Measurements from ENCODE around the gene WASF2.

WASF2 gene

DNA sequence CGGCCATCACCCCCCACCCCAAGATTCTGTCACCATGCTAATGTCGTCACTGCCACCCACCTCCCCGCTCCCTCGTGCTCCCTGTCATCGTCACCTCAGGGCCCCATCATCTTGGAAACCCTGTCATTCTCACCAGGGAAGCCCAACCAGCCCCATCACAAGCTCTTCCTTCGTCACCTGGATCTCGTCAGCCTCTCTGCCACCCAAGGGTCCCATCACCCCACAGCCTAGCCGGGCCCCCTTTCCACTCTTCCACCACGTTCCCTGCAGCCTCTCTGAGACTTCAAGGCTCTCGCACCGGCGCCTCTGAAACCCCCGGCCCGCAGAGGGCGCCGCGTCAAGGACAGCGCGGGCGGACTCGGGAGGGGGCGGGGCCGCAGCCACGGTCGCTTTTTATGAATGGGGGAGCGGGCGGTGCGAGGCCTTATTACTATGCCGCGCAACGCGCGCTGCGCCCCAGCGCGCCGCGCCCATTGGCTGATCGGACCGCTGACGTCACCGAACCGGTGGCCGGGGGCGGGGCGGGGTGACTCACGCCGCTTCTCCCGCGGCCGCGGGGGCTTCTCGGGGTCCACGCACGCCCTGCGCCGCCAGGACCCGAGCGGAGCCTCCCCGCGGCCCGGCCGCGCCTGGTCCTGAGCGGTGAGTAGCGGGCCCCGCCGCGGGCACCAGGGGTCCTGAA lies 97.7 kb downstream of the WASF2 start, which contains the start of gene GPR3:
Gene GPR3 (plus strand): TSS at position 527 of the 682 bp plus-strand sequence. CDS start 1,177 bp downstream, outside the sequence.
- no peak for TF ChIP-seq EGR1 (IDR thresholded peaks at IDR 0.05)
- TF ChIP-seq NFIC (IDR thresholded peaks at IDR 0.05), result no peak
- peak; percentile 83 for TF ChIP-seq FOXM1 (IDR thresholded peaks at IDR 0.05; ENCODE audit: borderline replicate concordance, low read depth)
- peak; percentile 99 for TF ChIP-seq ZBTB7A (IDR thresholded peaks at IDR 0.05; ENCODE audit: low read depth)
- TF ChIP-seq CEBPB (IDR thresholded peaks at IDR 0.05), result no peak
- TF ChIP-seq TAF1 (IDR thresholded peaks at IDR 0.05; ENCODE audit: low read depth), result no peak
- no peak for TF ChIP-seq TEAD4 (IDR thresholded peaks at IDR 0.05)
- TF ChIP-seq, protein P1, sequence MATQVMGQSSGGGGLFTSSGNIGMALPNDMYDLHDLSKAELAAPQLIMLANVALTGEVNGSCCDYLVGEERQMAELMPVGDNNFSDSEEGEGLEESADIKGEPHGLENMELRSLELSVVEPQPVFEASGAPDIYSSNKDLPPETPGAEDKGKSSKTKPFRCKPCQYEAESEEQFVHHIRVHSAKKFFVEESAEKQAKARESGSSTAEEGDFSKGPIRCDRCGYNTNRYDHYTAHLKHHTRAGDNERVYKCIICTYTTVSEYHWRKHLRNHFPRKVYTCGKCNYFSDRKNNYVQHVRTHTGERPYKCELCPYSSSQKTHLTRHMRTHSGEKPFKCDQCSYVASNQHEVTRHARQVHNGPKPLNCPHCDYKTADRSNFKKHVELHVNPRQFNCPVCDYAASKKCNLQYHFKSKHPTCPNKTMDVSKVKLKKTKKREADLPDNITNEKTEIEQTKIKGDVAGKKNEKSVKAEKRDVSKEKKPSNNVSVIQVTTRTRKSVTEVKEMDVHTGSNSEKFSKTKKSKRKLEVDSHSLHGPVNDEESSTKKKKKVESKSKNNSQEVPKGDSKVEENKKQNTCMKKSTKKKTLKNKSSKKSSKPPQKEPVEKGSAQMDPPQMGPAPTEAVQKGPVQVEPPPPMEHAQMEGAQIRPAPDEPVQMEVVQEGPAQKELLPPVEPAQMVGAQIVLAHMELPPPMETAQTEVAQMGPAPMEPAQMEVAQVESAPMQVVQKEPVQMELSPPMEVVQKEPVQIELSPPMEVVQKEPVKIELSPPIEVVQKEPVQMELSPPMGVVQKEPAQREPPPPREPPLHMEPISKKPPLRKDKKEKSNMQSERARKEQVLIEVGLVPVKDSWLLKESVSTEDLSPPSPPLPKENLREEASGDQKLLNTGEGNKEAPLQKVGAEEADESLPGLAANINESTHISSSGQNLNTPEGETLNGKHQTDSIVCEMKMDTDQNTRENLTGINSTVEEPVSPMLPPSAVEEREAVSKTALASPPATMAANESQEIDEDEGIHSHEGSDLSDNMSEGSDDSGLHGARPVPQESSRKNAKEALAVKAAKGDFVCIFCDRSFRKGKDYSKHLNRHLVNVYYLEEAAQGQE (IDR thresholded peaks at IDR 0.05; ENCODE audit: low read depth), result no peak
- no peak for TF ChIP-seq EP300 (IDR thresholded peaks at IDR 0.05; ENCODE audit: borderline replicate concordance)
- TF ChIP-seq TCF12 (IDR thresholded peaks at IDR 0.05; ENCODE audit: low read depth), result peak; percentile 52; the same call in 1 of the 2 replicates
- TF ChIP-seq, protein P2, sequence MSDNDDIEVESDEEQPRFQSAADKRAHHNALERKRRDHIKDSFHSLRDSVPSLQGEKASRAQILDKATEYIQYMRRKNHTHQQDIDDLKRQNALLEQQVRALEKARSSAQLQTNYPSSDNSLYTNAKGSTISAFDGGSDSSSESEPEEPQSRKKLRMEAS (IDR thresholded peaks at IDR 0.05), result no peak
- peak; percentile 50; the same call in 1 of the 2 replicates for TF ChIP-seq CREB1 (IDR thresholded peaks at IDR 0.05; ENCODE audit: low read depth)
- TF ChIP-seq, protein P3, sequence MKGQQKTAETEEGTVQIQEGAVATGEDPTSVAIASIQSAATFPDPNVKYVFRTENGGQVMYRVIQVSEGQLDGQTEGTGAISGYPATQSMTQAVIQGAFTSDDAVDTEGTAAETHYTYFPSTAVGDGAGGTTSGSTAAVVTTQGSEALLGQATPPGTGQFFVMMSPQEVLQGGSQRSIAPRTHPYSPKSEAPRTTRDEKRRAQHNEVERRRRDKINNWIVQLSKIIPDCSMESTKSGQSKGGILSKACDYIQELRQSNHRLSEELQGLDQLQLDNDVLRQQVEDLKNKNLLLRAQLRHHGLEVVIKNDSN (IDR thresholded peaks at IDR 0.05), result no peak
- TF ChIP-seq RAD21 (IDR thresholded peaks at IDR 0.05; ENCODE audit: low read depth), result peak; percentile 12; the same call in 1 of the 2 replicates
- no peak for TF ChIP-seq YY1 (IDR thresholded peaks at IDR 0.05; ENCODE audit: low read depth)

DNA sequence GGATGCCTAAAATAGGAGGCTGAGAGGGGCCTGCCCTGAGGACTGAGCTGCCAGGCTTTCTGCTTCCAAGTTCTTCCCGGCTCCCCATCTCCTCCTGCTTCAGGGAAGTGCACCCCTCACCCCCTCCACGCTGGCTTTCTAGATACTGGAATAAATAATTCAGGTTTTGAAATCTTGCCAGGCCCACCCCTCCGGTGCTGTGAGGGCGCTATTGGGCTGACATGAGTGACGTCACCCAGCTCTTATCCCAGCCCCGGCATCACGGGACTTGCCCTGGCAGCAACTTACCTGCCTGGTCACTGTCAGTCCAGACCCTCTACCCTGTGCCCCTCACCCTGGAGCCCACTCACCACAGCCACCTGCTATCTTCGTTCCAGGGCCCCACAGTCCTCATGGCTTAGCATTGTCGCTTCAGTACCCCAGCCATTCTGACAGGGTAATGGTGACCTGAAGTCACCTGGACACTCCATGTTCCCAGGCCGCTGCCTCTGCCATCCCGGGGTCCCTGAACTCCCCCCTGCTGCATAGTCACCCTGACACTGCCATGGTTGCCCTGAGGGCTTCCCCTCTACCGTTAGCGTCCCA lies 98.4 kb downstream of the WASF2 start:
- TF ChIP-seq, protein P3 (IDR thresholded peaks at IDR 0.05), result peak; percentile 57
- peak; percentile 62; the same call in 1 of the 2 replicates for TF ChIP-seq NFIC (IDR thresholded peaks at IDR 0.05)
- TF ChIP-seq RAD21 (IDR thresholded peaks at IDR 0.05; ENCODE audit: low read depth), result no peak

DNA sequence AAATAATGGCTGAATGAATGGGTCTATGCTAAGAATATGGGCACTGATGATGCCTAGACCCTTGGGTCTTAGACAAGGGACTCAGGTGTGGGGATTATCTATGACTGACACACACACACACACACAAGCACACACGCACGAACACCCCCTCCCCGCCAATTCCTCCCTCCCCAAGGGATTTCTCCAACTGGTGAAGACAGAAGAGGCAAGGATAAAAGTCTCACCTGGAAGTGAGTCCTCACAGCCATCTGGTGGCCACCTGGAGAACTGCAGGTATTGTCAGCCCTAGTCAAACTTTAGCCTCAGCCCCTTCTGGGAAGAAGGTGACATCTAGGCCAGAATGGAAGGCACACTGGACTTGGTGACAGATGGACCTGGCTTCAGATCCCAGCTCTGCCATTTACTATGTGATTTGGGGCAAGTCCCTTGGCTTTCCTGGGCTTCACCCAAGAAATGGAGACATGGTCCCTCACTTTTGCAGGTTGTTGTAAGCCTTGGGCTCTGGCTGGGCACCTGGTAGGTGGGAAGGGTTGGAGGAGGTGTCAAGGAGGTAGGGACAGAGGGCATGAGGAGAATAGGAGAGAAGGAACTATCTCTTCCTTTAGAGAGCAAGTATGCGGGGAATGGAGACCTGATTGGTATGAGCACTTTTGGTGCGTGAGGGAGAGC lies 101.5 kb downstream of the WASF2 start:
- TF ChIP-seq RAD21 (IDR thresholded peaks at IDR 0.05; ENCODE audit: low read depth), result peak; percentile 91
- TF ChIP-seq, protein P2 (IDR thresholded peaks at IDR 0.05), result no peak

DNA sequence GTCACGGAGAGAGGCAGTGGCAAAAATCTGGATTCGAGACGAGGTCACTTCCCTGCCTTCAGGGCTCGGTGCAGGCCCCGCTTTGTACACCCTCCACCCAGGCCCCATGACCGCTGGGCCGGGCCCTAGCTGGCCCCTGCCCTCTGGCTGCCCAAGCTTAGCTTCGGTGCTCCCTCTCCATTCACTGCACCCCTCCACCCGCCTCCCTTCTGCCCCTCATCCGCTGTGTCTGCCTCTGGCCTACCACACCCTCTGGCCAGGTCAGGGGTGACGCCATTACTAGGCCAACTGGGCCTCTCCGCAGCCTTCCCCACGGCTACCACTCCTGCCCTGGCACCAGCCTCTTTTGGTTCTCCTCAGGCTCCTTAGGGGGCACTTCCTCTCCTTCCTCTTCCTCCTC lies 106.3 kb downstream of the WASF2 start:
- TF ChIP-seq NFIC (IDR thresholded peaks at IDR 0.05), result no peak
- TF ChIP-seq, protein P2 (IDR thresholded peaks at IDR 0.05), result 0 out of 2 replicates have a peak, but pooled peaks have one; percentile 6
- TF ChIP-seq, protein P3 (IDR thresholded peaks at IDR 0.05), result no peak

DNA sequence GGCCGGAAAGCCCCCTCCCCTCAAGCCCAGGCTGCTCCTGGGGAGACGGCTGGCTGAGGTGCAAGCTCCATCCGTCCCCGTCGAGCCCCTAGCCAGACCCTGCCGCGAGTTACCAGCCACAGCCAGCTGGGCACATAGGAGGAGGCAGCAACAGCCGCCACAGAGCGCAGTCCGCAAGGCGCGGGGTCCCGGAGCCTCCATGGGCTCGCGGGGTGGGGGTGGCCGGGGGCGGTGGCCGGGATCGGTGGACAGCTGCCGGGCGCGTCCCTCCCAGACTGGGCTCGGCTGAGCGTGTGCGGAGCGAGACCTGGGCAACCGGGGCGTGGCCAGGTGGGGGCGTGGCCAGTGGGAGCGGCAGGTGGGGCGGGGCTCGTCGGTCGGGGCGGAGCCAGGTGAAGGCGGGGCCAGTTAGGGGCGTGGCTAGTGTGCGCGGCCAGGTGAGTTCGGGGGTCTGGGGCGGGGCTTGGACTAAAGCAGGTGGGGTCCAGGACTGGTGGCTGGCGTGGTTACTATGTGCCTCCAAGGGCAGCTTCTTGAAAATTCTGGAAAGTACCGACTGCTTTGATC lies 106.8 kb downstream of the WASF2 start, which contains the start of gene CD164L2:
Gene CD164L2 (minus strand): TSS at position 295 of the 567 bp plus-strand sequence. CDS start 94 bp downstream, at position 201.
- TF ChIP-seq, protein P2 (IDR thresholded peaks at IDR 0.05), result 0 out of 2 replicates have a peak, but pooled peaks have one; percentile 4
- no peak for TF ChIP-seq TEAD4 (IDR thresholded peaks at IDR 0.05)
- TF ChIP-seq TAF1 (IDR thresholded peaks at IDR 0.05; ENCODE audit: low read depth), result no peak
- peak; percentile 48; the same call in 1 of the 2 replicates for TF ChIP-seq ZBTB7A (IDR thresholded peaks at IDR 0.05; ENCODE audit: low read depth)
- TF ChIP-seq CREB1 (IDR thresholded peaks at IDR 0.05; ENCODE audit: low read depth), result no peak
- TF ChIP-seq CEBPB (IDR thresholded peaks at IDR 0.05), result no peak

DNA sequence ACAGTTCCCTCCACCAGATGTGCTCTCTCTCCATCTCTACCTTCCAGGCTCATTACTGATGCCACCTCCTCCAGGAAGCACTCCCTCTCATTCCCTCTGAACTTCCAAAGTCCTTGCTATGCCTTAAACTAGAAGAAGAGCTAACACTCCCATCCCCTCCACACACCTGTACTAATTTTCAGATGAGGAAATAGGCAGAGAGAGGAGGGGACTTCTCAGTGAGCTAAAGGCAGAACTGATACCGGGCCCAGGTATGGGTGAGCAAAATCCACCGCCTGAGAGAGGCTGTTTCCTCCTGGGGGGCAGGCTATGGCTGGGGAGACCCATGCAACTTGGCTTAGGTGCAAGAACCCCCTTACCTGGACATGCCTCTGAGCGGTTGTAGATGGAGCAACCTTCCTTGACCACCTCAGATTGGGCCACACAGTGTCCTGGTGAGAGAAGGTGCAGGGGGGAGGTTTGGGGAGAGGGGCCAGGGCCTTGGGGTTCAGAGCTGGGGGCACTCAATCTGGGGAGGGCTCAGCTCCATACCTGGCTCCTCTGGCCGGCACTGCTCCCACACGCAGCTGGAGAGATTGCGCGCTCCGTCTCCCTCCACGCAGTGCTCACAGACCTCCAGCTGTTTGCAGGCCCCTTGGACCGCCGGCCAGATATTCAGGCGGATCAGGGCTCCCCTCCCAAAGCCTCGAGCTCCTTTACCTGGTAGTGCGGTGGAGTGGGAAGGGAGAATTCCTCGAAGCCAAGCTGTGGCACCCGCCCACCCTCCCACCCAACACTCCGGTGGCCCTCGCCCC lies 107.8 kb downstream of the WASF2 start:
- TF ChIP-seq CREB1 (IDR thresholded peaks at IDR 0.05; ENCODE audit: low read depth), result no peak
- TF ChIP-seq TEAD4 (IDR thresholded peaks at IDR 0.05), result no peak
- TF ChIP-seq CEBPB (IDR thresholded peaks at IDR 0.05), result no peak
- TF ChIP-seq, protein P2 (IDR thresholded peaks at IDR 0.05), result no peak
- TF ChIP-seq EGR1 (IDR thresholded peaks at IDR 0.05), result no peak
- no peak for TF ChIP-seq EP300 (IDR thresholded peaks at IDR 0.05; ENCODE audit: borderline replicate concordance)
- no peak for TF ChIP-seq YY1 (IDR thresholded peaks at IDR 0.05; ENCODE audit: low read depth)
- TF ChIP-seq RAD21 (IDR thresholded peaks at IDR 0.05; ENCODE audit: low read depth), result no peak
- no peak for TF ChIP-seq TAF1 (IDR thresholded peaks at IDR 0.05; ENCODE audit: low read depth)
- TF ChIP-seq, protein P1 (IDR thresholded peaks at IDR 0.05; ENCODE audit: low read depth), result no peak
- TF ChIP-seq, protein P3 (IDR thresholded peaks at IDR 0.05), result no peak
- no peak for TF ChIP-seq FOXM1 (IDR thresholded peaks at IDR 0.05; ENCODE audit: borderline replicate concordance, low read depth)
- no peak for TF ChIP-seq NFIC (IDR thresholded peaks at IDR 0.05)
- TF ChIP-seq ZBTB7A (IDR thresholded peaks at IDR 0.05; ENCODE audit: low read depth), result no peak
- no peak for TF ChIP-seq TCF12 (IDR thresholded peaks at IDR 0.05; ENCODE audit: low read depth)

Measured in Ishikawa (cell line).